GM12872 (cell line): ENCODE results near the gene CST11.

Experiments
- TF ChIP-seq, protein P1 (sequence below): IDR thresholded peaks from 3 replicates; pipeline ENCODE4 v1.5.1; 2011; ENCODE audit warnings: low read depth, mild to moderate bottlenecking, low read length, moderate library complexity; ENCODE audit not compliant: insufficient read depth

Gene CST11

DNA sequence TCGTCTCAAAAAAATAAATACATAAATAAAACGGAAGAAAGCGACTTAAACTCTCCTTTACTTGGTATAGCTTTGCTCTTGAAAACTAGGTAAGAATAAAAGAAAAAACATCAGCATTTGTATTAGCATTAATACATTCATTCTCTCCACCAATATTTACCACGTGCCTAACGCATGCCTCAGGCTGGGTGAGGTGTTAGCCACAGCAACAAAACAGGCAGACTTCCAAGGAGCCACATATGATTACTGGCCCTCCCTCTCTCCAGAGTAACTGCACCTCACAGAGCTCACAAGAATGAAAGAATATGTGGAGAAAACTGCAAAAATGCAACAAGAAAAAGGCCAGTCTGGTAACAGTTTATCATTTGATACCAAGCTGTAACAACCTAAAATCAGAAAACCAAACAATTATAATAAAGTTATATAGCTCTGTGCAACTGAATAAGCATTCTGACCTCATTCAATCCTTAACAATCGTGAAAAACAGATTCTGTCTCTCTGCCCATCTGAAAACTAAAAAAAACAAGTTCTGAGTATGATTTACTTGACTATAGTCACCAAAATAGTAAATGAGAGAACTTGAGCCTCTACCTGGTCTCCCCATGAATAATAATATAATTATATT, 36.6 kb downstream of the CST11 start:
- TF ChIP-seq, protein P1, sequence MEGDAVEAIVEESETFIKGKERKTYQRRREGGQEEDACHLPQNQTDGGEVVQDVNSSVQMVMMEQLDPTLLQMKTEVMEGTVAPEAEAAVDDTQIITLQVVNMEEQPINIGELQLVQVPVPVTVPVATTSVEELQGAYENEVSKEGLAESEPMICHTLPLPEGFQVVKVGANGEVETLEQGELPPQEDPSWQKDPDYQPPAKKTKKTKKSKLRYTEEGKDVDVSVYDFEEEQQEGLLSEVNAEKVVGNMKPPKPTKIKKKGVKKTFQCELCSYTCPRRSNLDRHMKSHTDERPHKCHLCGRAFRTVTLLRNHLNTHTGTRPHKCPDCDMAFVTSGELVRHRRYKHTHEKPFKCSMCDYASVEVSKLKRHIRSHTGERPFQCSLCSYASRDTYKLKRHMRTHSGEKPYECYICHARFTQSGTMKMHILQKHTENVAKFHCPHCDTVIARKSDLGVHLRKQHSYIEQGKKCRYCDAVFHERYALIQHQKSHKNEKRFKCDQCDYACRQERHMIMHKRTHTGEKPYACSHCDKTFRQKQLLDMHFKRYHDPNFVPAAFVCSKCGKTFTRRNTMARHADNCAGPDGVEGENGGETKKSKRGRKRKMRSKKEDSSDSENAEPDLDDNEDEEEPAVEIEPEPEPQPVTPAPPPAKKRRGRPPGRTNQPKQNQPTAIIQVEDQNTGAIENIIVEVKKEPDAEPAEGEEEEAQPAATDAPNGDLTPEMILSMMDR = no peak

DNA sequence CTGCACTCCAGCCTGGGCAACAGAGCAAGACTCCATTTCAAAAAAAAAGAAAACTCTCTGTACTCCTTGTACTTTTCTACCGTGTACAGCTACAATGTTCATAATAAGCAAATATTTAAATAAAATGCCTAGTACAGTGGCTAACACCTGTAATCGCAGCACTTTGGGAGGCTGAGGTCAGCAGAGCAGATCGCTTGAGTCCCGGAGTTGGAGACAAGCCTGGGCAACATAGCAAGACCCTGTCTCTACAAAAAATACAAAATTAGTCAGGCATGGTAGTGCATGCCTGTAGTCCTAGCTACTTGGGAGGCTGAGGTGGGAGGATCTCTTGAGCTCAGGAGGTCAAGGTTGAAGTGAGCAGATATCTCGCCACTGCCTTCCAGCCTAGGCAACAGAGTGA, 37.1 kb downstream of the CST11 start:
- TF ChIP-seq, protein P1 = no peak

DNA sequence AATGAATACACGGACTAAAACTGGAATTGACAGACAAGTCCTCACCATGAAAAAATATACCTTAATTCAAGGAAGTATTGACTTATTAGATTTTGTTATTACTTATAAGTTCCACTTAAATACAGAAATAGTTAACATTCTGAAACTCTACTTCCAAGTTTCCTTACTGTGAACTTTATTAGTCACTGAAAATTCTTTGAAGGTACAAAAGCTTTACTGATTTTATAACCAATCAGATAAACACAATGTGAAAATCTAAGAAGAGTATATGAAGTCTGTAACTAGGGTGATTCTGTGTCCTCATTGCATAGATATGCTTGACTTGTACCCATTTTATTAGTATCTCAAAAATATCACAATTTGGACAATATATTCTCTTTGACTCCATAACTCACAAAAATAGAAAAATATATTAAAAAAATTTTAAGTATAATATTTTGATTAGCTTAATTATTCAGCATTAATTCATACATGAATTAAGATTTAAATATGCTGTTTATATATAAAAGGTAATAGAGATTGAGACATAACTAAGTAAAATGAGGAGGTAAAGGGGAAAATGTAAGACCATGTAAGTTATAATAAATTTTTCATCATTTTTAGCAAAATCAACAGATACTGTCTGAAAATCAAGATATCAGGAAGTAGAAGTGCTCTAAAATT, 38.0 kb downstream of the CST11 start:
- TF ChIP-seq, protein P1 = no peak

DNA sequence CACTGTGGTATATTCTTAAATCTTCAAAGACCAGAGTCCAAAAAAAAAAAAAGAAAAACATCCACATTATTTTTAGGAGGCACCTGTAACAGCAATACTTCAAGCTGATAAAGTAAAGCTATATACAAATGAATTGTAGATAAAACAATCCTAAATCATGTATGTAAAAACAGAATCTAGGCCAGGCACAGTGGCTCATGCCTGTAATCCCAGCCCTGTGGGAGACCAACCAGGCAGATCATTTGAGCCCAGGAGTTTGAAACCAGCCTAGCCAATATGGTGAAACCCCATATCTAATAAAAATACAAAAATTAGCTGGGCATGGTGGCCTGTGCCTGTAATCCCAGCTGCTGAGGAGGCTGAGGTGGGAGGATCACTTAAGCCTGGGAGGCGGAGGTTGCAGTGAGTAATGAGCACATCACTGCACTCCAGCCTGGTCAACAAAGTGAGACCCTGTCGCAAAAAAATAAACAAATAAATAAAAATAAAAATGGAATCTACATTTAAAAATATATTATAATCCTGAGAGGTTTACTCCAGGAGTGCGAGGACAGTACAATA, 38.7 kb downstream of the CST11 start:
- TF ChIP-seq, protein P1 = no peak

DNA sequence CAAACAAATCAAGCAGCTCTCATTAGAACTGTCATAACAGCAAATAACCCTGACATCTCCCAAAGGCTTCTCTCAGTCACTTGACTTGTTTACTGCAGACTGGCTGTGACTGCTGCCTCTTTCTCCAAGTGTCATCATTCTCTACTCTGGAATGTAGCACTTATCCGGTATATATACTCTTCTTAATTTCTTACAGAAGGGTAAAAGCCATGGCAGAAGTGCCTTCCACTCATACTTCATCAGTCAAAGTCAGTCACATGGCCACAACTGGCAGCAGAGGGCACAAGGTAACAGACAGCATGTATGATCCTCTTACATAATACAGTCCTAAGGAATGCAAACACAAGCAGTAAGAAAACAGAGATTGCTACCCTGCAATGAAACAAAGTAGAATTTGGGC, 40.6 kb downstream of the CST11 start:
- TF ChIP-seq, protein P1 = no peak

DNA sequence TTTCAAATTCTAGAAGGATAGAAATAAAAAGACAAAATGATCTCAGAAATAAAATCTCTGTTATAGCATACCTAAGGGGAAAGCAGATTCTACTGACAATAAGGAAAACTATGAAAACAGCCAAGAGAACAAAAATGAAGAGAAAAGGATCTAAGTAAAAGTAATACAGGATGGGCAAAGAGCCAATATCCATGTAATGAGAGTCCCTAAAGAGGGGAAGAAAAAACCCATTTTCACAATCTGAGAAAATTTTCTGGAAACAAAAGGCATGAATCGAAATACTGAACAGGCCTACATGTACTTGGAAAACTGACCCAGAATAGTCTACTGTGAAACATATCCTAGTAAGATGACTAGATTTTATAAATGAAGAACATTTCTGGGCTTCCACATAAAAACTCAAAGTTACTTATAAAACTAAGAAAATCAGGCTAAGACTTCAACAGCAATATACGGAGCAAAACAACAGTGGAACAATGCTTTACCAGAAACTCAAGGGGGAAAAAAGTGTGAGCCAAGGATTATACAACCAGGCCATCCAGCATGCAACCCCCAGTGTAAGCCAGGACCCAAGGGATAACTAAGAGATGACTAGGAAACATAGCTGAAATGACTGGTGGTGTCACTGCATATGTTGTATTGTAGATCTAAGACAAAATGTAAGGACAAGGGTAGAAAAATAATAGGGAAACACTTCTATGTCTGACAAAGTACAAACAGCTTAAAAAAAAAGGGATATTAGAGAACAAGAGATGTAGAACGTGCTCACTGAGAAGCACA, 41.6 kb downstream of the CST11 start:
- TF ChIP-seq, protein P1 = no peak

DNA sequence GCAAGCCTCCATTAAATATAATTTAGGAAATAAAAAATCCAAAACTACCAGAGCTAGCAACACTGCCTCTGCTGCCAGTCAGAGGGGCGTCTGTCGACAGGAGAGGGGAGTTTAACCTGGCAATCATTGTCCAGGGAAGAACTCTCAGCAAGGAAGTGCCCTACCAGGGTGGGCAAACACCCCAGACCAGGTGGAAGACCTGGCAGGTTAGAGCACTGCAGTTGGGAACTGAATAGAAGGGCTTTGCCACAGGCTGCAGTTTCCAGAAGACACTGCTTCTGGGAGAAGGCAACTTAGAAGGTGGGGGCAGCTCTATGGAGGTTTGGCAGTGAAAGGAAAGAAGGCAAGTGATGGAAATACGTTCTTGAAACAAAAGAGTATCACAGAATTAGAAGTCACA, 42.9 kb downstream of the CST11 start:
- TF ChIP-seq, protein P1 = no peak
